HG02981 (cell line): ENCODE data around the gene AFF2.

ENCODE experiments used
- ATAC-seq: cut with Tn5 transposase; IDR thresholded peaks from one replicate; pipeline ENCODE4 v1.9.1; 2021; ENCODE audit warnings: mild to moderate bottlenecking, moderate library complexity; ENCODE audit not compliant: unreplicated experiment

Gene AFF2

GRCh38 chrX:148984238-148984637 lies 483.8 kb downstream of the AFF2 start:
- ATAC-seq, result no peak

DNA sequence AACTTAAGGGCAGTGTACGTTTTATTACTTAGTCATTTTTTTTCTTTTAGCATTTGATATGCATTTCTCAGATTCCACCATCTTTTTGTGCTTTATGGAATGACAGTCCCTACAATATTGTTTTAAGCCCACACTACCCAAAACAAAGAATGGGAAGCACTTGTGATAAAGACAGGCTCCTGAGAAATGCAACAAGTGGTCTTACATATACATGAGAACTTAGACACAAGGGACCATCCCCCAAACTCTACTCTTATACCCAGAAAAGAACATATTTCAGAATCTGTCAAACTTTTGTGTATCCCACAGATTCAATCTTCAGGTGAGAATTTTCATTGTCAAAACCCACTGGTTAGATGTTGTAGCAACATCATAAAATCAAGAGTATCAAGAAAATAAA lies 491.1 kb downstream of the AFF2 start:
- no peak for ATAC-seq

GRCh38 chrX:148995661-148996060 lies 495.2 kb downstream of the AFF2 start:
- ATAC-seq, result no peak

- ATAC-seq, result no peak
Observed at GRCh38 chrX:149002320-149002719, 501.9 kb downstream of the AFF2 start.

- peak; percentile 70 for ATAC-seq
Observed at GRCh38 chrX:149003863-149004660, 503.6 kb downstream of the AFF2 start.

- no peak for ATAC-seq
Observed at GRCh38 chrX:149004936-149005335, 504.5 kb downstream of the AFF2 start.

DNA sequence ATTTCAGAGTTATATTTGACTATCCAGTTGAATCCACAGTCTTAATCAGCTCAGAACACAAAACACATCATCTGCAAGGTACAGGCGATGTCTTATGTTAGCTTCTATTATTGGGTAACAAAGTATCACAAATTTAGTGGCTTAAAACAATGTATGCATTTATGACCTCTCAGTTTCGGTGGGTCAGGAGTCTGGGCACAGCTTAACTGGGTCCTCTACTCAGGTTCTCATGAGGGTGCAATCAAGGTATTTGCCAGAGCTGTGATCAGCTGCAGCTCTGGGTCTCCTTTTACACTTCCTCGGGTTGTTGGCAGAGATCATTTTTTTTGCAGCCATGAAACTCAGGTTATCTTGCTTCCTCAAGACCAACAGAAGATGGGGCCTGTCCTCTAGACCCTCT lies 505.8 kb downstream of the AFF2 start:
- no peak for ATAC-seq

- no peak for ATAC-seq
Observed at GRCh38 chrX:149007423-149007822, 507.0 kb downstream of the AFF2 start.

- ATAC-seq, result no peak
Observed at GRCh38 chrX:149010013-149010852, 509.8 kb downstream of the AFF2 start.

- no peak for ATAC-seq
Observed at GRCh38 chrX:149010853-149011224, 510.4 kb downstream of the AFF2 start.

- ATAC-seq, result no peak
Observed at GRCh38 chrX:149013081-149013480, 512.7 kb downstream of the AFF2 start.

DNA sequence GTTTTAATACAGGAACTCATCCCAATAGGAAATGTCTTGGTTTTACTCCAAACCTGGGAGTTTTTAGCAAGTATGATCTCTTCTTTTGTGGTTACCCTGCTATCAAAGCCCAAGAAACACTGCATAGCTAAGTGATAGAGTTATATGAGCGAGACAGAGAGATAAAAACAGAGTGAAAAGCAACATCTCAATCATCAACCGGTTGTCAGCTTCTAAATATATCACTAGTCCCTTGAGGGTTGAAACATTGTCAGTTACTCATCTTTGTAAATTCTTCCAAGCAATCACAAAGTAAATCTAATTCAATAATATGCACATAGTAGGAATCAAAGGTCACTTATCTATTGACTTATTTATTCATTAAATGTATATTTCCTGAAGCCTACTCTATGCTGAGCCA lies 520.7 kb downstream of the AFF2 start:
- no peak for ATAC-seq

DNA sequence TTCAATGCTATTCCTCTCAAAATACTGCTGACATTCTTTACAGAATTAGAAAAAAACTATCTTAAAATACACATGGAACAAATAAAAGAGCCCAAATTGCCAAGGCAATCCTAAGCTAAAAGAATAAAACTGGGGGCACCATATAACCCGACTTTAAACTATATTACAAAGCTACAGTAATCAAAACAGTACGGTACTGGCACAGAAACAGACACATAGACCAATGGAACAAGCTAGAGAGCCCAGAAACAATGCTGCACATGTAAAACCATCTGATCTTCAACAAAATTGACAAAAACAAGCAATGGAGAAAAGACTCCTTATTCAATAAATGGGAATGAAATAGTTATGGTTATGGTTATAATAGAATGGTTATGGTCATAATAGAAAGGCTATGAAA lies 522.1 kb downstream of the AFF2 start:
- no peak for ATAC-seq

GRCh38 chrX:149032449-149032848 lies 532.0 kb downstream of the AFF2 start:
- no peak for ATAC-seq

GRCh38 chrX:149036086-149036485 lies 535.7 kb downstream of the AFF2 start:
- no peak for ATAC-seq

GRCh38 chrX:149037281-149037870 lies 537.0 kb downstream of the AFF2 start:
- no peak for ATAC-seq

DNA sequence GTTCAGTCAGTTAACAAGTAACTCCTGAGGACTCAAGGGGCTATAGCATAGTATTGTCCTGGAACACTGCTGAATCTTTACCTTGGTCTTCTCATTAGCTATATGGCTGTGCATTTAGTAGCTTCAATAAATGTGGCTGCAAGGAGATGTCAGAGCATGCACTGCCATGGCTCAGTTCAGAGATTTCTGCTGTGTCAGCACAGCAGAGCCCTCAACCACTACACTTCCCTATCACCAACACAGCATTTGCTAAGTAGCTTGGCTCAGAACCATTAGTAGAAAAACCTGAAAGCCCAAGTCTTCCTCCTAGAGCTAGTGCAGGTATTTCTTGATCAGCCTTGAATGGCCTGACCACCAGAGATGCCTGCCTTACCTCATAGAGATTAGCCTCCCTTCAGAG lies 538.6 kb downstream of the AFF2 start:
- ATAC-seq, result no peak

GRCh38 chrX:149040873-149041535 lies 540.6 kb downstream of the AFF2 start:
- ATAC-seq, result peak; percentile 74

DNA sequence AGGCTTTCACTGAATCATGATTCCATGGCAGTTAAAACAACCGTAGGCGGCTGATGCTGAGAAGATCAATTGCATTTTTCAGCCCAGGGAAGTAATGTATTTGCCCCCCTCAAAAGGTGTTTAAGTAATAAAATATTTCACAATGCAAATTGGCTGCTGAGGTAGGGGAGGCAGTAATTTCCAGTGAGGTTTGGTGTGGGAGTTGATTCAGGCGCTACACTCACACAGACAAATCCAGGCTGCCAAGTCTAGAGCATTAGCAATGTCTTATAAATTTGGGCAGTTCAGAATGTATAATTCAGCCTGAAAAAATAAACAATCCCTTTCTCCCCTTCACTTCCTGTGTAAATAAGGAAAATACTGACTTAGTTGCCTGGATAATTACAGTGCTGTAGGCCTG lies 543.0 kb downstream of the AFF2 start:
- no peak for ATAC-seq

DNA sequence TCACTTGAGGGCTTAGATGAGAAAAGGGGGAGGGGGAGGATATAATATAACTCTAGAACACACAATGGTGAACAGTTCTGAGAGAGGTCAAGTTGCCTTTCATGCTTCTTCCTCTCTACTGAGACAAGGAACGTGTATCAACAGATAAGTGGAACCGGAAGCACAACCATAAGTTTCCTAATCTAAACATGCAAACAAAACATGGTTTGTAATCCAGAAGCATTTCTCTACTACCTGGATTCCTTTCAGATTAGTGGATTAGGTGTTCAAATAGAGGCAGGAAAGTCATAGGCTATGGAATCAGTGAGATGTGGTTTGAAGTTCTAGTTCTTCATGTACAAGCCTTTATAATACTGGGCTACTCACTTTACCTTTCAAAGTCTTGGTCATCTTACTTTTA lies 544.1 kb downstream of the AFF2 start:
- ATAC-seq, result no peak

DNA sequence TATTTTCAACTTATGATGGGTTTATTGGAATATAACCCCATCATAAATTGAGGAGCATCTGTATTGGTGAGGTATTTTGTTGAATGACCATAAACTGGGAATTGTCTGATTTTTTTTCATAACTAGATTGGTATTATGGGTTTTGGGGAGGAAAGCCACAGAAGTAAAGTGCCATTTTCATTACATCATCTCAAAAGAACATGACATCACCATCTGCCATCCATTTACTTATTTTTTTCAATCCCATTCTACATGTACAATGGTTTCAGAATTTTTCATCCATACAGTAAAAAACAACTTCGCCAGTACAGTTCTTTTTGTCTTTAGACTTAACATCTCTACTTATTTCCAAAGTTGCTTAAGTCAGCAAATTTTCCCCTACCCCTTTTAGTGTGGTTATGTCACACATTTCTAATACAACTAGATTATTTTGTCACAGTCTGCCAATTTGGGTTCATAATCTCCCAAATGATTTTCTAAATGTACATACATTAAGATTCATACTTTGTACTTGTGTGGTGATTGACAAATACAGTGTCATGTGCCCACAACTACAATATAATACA lies 545.3 kb downstream of the AFF2 start:
- ATAC-seq, result no peak
